ENCODE data around the gene CD276. TPM values are rescaled to one million over a fixed set of nuclear protein-coding genes. Genes with fewer than 3 reads are reported as not detected.
A peak's percentile ranks its signal among the peaks of the same experiment; 100 is the strongest.
"Not testable (repeated sequence)": the region's sequence is repeated elsewhere in the genome, so short reads cannot be mapped to it uniquely, and the experiment has no call there.

The CD276 gene
- 10 to 100 TPM; 42.6 to 93.3 (median 70.9) TPM for total RNA-seq

DNA sequence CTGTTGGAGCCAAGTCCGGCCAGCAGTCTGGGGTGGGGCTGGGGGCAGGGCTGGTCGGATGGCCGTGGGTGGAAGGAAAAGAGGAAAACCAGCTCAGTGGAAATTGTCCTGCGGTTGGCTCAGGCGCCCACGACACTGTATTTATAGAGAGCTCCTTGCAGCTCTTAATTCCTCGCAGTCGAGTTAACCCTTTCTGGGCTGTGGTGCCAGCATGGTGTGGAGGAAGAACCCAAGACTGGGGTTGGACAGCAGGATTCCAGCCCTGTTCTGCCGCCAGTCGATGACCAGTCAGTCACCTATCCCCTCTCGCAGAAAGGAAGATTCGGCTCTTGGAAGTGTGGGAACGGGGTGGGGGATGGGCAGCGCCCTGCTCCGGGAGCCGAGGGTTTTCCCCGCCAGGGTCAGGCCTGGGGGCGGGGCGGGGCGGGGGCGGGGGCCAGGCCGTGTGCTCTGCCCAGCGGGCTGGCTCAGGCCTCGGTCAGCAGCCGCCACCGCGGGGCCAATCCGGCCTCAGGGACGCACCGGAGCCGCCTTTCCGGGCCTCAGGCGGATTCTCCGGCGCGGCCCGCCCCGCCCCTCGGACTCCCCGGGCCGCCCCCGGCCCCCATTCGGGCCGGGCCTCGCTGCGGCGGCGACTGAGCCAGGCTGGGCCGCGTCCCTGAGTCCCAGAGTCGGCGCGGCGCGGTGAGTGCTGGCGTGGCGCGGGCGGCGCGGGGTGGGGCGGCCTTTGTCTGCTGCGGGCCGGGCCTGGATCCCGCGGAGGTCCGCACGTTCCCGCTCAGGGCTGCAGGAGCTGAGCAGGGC is at the start of gene CD276:
Gene CD276 (plus strand): TSS at position 607 of the 804 bp plus-strand sequence. CDS start 15,257 bp downstream, outside the sequence.
- Histone ChIP-seq H3K27me3 (peaks cover 0 to 3% of the 10 kb centered on the region in 2 donors), H3K4me3 (peak within 1 kb of the TSS; percentile 66 to 98 (median 72)), H3K4me1 (peaks cover 0 to 58% (median 26%) of the 10 kb centered on the region in 4 donors), H3K27ac (peak within 1 kb of the TSS; percentile 55 to 90 (median 80)), H3K36me3 (no peaks in the 10 kb centered on the region), H3K9me3 (no peaks in the 10 kb centered on the region)
- WGBS, 2 donors: 0% methylated on average over 8 to 44 of the region's 69 CpGs
- peak; percentile 40 to 61 for DNase-seq (ENCODE audit: low spot score in 2 of 2)
- TF ChIP-seq EP300 (IDR thresholded peaks at IDR 0.05) (peak in 1 of 2 donors; percentile 10), POLR2A (IDR thresholded peaks at IDR 0.05) (peak in 1 of 2 donors; percentile 26)
- TF ChIP-seq, protein P1, sequence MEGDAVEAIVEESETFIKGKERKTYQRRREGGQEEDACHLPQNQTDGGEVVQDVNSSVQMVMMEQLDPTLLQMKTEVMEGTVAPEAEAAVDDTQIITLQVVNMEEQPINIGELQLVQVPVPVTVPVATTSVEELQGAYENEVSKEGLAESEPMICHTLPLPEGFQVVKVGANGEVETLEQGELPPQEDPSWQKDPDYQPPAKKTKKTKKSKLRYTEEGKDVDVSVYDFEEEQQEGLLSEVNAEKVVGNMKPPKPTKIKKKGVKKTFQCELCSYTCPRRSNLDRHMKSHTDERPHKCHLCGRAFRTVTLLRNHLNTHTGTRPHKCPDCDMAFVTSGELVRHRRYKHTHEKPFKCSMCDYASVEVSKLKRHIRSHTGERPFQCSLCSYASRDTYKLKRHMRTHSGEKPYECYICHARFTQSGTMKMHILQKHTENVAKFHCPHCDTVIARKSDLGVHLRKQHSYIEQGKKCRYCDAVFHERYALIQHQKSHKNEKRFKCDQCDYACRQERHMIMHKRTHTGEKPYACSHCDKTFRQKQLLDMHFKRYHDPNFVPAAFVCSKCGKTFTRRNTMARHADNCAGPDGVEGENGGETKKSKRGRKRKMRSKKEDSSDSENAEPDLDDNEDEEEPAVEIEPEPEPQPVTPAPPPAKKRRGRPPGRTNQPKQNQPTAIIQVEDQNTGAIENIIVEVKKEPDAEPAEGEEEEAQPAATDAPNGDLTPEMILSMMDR (IDR thresholded peaks at IDR 0.05): peak in 2 of 5 experiments; percentile 45 to 61

- Histone ChIP-seq H3K9me3 (peaks cover 0 to 7% (median 0%) of the 10 kb centered on the region in 4 donors), H3K36me3 (no peaks in the 10 kb centered on the region), H3K4me1 (peaks cover 0 to 18% (median 3%) of the 10 kb centered on the region in 4 donors), H3K27ac (no peak overlapping the region), H3K4me3 (no peak overlapping the region), H3K27me3 (peaks cover 0 to 10% of the 10 kb centered on the region in 2 donors)
- TF ChIP-seq, protein P1 (IDR thresholded peaks at IDR 0.05): no peak
- TF ChIP-seq EP300 (IDR thresholded peaks at IDR 0.05): no peak
- TF ChIP-seq POLR2A (IDR thresholded peaks at IDR 0.05): no peak
- DNase-seq (ENCODE audit: low spot score in 2 of 2): no peak
- 42 to 53% methylated on average over 2 of the region's 2 CpGs for WGBS, 2 donors
Measured at GRCh38 chr15:73637527-73637926, 46.7 kb upstream of the CD276 start.

GRCh38 chr15:73639464-73639863 is 44.7 kb upstream of the CD276 start:
- H3K9me3 ChIP-seq; H3K27ac ChIP-seq; H3K4me3 ChIP-seq; H3K36me3 ChIP-seq; H3K4me1 ChIP-seq; H3K27me3 ChIP-seq; DNase-seq (ENCODE audit: low spot score in 2 of 2): not testable (repeated sequence)
- WGBS, 2 donors: 59 to 61% methylated on average over 5 of the region's 5 CpGs

DNA sequence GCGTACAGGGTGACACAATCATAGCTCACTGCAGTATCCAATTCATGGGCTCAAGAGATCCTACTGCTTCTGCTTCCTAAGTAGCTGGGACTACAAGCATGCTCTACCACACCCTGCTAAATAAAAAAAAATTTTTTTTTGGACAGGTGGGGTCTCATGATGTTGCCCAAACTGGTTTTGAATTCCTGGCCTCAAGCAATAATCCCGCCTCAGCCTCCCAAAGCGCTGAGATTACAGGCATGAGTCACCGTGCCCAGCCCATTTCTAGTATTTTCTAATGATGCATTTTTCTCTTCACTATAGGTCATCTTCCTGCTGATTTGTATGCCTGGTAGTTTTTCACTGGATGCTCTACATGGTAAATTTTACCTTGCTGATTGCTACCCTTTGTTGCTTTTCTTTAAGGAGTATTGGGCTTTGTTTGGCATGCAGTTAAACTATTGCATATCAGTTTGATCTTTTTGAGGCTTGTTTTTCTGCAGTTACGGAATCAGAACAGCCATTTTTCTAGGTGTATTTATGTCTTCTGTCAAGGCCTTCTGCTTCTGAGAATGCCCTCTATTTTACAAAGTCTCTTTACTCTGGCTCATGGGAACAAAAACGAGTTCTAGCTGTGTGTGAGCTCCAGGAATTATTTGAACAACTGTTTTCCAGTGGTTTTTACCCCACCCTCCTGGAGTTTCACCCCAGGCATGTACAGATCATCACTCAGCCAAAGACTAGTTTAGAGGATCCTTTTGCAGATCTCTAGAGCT is 36.7 kb upstream of the CD276 start:
- H3K9me3 ChIP-seq: peaks cover 0 to 6% (median 0%) of the 10 kb centered on the region in 4 donors
- no peaks in the 10 kb centered on the region for H3K4me1 ChIP-seq
- DNase-seq (ENCODE audit: low spot score in 2 of 2): no peak
- H3K27me3 ChIP-seq: no peaks in the 10 kb centered on the region
- 69 to 70% methylated on average over 6 of the region's 6 CpGs for WGBS, 2 donors
- H3K36me3 ChIP-seq: no peaks in the 10 kb centered on the region
- TF ChIP-seq, protein P1 (IDR thresholded peaks at IDR 0.05): no peak
- no peak for TF ChIP-seq EP300 (IDR thresholded peaks at IDR 0.05)
- TF ChIP-seq POLR2A (IDR thresholded peaks at IDR 0.05): no peak
- H3K27ac ChIP-seq: no peak overlapping the region
- no peak overlapping the region for H3K4me3 ChIP-seq

DNA sequence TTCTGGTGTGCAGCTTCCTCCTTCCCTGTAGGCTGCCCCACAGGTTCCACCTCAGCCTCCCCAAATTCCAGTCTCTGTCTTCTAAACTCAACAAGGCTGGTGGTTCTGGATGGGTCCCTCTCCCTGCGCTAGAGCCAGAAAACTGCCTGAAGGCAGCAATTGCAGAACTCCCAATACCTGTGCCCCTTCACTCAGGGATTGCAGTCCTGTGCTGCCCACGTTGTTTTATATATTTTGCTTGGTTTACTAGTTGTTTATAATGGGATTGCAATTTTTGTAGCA is 36.2 kb upstream of the CD276 start:
- no peaks in the 10 kb centered on the region for H3K36me3 ChIP-seq
- no peaks in the 10 kb centered on the region for H3K27me3 ChIP-seq
- no peak overlapping the region for H3K4me3 ChIP-seq
- H3K27ac ChIP-seq: no peak overlapping the region
- WGBS, 2 donors: 78 to 87% methylated on average over 2 of the region's 2 CpGs
- no peak for DNase-seq (ENCODE audit: low spot score in 2 of 2)
- no peak for TF ChIP-seq POLR2A (IDR thresholded peaks at IDR 0.05)
- TF ChIP-seq EP300 (IDR thresholded peaks at IDR 0.05): no peak
- TF ChIP-seq, protein P1 (IDR thresholded peaks at IDR 0.05): no peak
- H3K9me3 ChIP-seq: peaks cover 0 to 6% (median 0%) of the 10 kb centered on the region in 4 donors
- H3K4me1 ChIP-seq: no peaks in the 10 kb centered on the region
